NCI-H2196 treated with DMSO at 0.1 percent for 48 hours (cell line): ENCODE results near the gene ADAMTS19.

ENCODE experiments used
- DNase-seq: peaks from one replicate; lab custom pipeline; 2025; ENCODE audit not compliant: unreplicated experiment; lab: John Stamatoyannopoulos, UW

Gene ADAMTS19

GRCh38 chr5:129748913-129749880, 289.1 kb downstream of the ADAMTS19 start:
- DNase-seq, result no peak

GRCh38 chr5:129760636-129761325, 300.7 kb downstream of the ADAMTS19 start:
- no peak for DNase-seq

- no peak for DNase-seq
Measured at GRCh38 chr5:129763651-129764050, 303.6 kb downstream of the ADAMTS19 start.

DNA sequence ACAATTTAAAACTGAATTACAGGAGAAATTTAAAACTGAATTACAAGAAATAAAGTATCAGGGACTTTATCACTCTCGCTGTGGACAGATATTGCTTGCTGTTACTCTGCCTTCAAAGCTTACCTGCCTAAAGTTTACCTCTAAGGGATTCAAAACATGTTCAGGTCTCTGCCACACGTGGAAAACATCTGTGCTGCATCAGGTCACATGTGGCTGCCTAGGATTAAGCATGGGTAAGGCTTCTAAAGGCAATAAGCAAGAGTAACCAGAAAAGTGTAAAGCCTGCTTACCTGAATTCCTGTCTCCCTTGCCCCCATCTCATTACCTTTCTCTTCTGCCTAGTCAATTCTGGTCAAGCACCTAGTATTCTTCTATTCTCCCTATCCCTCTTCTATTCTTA, 306.7 kb downstream of the ADAMTS19 start:
- no peak for DNase-seq

DNA sequence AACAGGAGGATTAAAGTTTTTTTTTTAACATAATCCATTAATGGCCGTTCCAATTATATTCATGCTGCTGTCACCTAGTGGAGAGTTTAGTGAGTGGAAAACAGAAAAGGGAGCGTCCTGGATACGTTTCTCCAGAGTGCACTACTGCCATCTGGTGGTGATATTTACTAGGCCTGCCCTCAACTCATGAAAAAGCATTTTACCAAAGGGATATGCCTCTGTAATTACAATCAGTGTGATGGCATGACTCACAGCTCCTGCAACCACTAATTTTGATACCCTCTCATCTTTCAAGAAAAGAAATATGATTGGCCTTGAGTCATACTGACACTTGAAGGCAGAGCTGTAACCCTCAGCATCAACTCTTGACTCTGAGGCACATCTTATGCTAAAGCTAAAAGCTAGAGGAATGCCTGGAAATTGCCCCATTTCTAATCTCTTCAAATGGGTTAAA, 307.9 kb downstream of the ADAMTS19 start:
- DNase-seq, result peak; percentile 74

GRCh38 chr5:129768735-129769134, 308.6 kb downstream of the ADAMTS19 start:
- DNase-seq, result no peak

GRCh38 chr5:129770024-129770820, 310.1 kb downstream of the ADAMTS19 start:
- no peak for DNase-seq

- no peak for DNase-seq
Measured at GRCh38 chr5:129771058-129771838, 311.1 kb downstream of the ADAMTS19 start.

- DNase-seq, result no peak
Measured at GRCh38 chr5:129773376-129773775, 313.3 kb downstream of the ADAMTS19 start.

DNA sequence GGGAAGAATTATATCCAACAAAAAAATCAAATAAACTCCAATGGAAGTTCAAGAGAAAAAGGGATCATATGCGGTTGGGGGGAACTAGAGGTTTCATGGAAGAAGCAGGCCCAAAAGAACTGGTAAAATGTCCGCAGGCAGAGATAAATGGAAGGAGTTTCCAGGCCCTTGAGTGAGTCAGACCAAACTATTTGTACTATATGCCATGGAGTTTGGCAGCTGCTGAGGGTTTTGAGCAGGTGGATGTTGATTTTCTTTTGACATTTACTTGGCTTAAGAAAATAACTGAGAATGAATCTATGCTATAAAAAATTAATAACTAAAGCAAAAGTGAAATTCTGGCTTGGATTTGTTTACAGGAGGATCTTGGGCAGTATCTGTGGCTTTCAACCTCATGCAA, 321.5 kb downstream of the ADAMTS19 start:
- DNase-seq, result no peak
